ENCODE data around the gene NUP62. TPM values are rescaled to one million over a fixed set of nuclear protein-coding genes. Genes with fewer than 3 reads are reported as not detected.

NUP62 gene
- total and polyA plus RNA-seq, 2 of the 4 experiments (the other 2 are of a cell fraction): 21.3 to 29.7 TPM

- WGBS, 2 experiments (ENCODE audit: extremely low coverage in 2 of 2, insufficient read length in 1 of 2): no CpG with 5 or more reads among the region's 7 CpGs
- ATAC-seq (ENCODE audit: low read depth) (no peak), DNase-seq (no peak)
- Histone ChIP-seq H4K20me1 (ENCODE audit: insufficient read depth, low read length) (peaks cover 10% of the 10 kb centered on the region; the same call in 1 of the 2 replicates), H3K56ac (ENCODE audit: extremely low read depth, insufficient read depth, low read length) (no peak overlapping the region), H2BK5ac (ENCODE audit: low read depth, low read length, poor library complexity, severe bottlenecking) (no peak overlapping the region), H3K79me1 (ENCODE audit: low read depth in 1 of 2, low read length in 2 of 2) (peaks cover 11 to 31% of the 10 kb centered on the region in 2 experiments), H3K14ac (replicated peaks; ENCODE audit: low read depth, low read length) (no peak overlapping the region), H2AFZ (replicated peaks; ENCODE audit: low read length, poor library complexity) (no peak overlapping the region), H2AK5ac (ENCODE audit: low read depth, low read length) (no peak overlapping the region), H3K27ac (ENCODE audit: insufficient read depth, low read length) (no peak overlapping the region), H3K18ac (ENCODE audit: low read depth, low read length) (no peak overlapping the region), H3K9ac (ENCODE audit: low read depth, low read length) (no peak overlapping the region), H3K4me1 (ENCODE audit: control insufficient read depth, insufficient read depth, low read length) (peaks cover 4% of the 10 kb centered on the region), H4K8ac (ENCODE audit: low read depth in 2 of 2, low read length in 2 of 2) (no peak overlapping the region), H3K4me3 (ENCODE audit: insufficient read depth, low read depth, low read length) (no peak overlapping the region), H3K23ac (ENCODE audit: low read depth, low read length) (no peak overlapping the region), H2BK120ac (ENCODE audit: low read depth, low read length) (no peak overlapping the region), H3K4me2 (ENCODE audit: low read depth, low read length) (no peak overlapping the region), H3K9me1 (ENCODE audit: insufficient read depth, low read length) (peaks cover 14% of the 10 kb centered on the region), H3K4ac (ENCODE audit: low read depth, low read length) (no peak overlapping the region), H2BK15ac (ENCODE audit: low read depth, low read length) (no peak overlapping the region), H4K91ac (ENCODE audit: insufficient read depth, low read depth, low read length) (no peak overlapping the region), H3K36me3 (ENCODE audit: control insufficient read depth, insufficient read depth, low read length) (peaks cover 10% of the 10 kb centered on the region), H2BK20ac (ENCODE audit: low read depth, low read length) (no peak overlapping the region), H4K5ac (ENCODE audit: low read depth, low read length) (no peak overlapping the region), H2AK9ac (replicated peaks; ENCODE audit: low read depth, low read length, poor library complexity) (no peak overlapping the region), H3K27me3 (ENCODE audit: control insufficient read depth, insufficient read depth, low read length) (no peaks in the 10 kb centered on the region), H3K9me3 (ENCODE audit: control insufficient read depth, insufficient read depth, low read length) (no peaks in the 10 kb centered on the region)
- TSS peak; percentile 31 for BruUV-seq (replicated peaks)
- dilution Hi-C loops (cut with HindIII; ENCODE audit: low sequenced_read_pairs, unreplicated experiment) (no loop called here), intact Hi-C loops (cut with micrococcal nuclease) (no loop called here), in situ Hi-C loops (cut with MboI; ENCODE audit: low sequenced_read_pairs) (loop anchor here (10.0 kb wide), 2 partner anchors 53 to 213 kb away; no protein-coding TSS in a partner anchor)
- ChIA-PET POLR2A (ENCODE audit: unreplicated experiment) (no interaction called here), CTCF (no interaction called here)
- TF ChIP-seq MAZ (IDR thresholded peaks at IDR 0.05; ENCODE audit: borderline replicate concordance, low read depth, low read length): no peak
- no peak for TF ChIP-seq BHLHE40 (IDR thresholded peaks at IDR 0.05; ENCODE audit: low read depth, low read length)
- no peak for TF ChIP-seq RAD21 (IDR thresholded peaks at IDR 0.05; ENCODE audit: low read length)
- no peak for TF ChIP-seq POLR2A (IDR thresholded peaks at IDR 0.05; ENCODE audit: low read depth, low read length)
Observed at GRCh38 chr19:49931293-49932040, 2.2 kb upstream of the NUP62 start.
